HG03439 (cell line): ENCODE data around the gene MAPK12.

Experiments used
- ATAC-seq: cut with Tn5 transposase; IDR thresholded peaks from one replicate; pipeline ENCODE4 v1.9.1; 2021; ENCODE audit warnings: mild to moderate bottlenecking, moderate library complexity; ENCODE audit not compliant: unreplicated experiment

MAPK12 gene

GRCh38 chr22:50269573-50269969 lies 8.1 kb upstream of the MAPK12 start:
- ATAC-seq, result no peak

GRCh38 chr22:50268655-50269113 lies 7.2 kb upstream of the MAPK12 start:
- ATAC-seq, result no peak

- no peak for ATAC-seq
Observed at GRCh38 chr22:50267591-50268390, 6.3 kb upstream of the MAPK12 start.

- ATAC-seq, result no peak
Observed at GRCh38 chr22:50266994-50267393, 5.5 kb upstream of the MAPK12 start.

- no peak for ATAC-seq
Observed at GRCh38 chr22:50264946-50265669, 3.6 kb upstream of the MAPK12 start.

GRCh38 chr22:50264104-50264745 lies 2.7 kb upstream of the MAPK12 start:
- no peak for ATAC-seq

GRCh38 chr22:50262973-50263617 lies 1.6 kb upstream of the MAPK12 start:
- no peak for ATAC-seq

GRCh38 chr22:50262460-50262911 lies 1.0 kb upstream of the MAPK12 start:
- ATAC-seq, result no peak

- no peak for ATAC-seq
Observed at GRCh38 chr22:50260801-50261614, 475 bp downstream of the MAPK12 start.

- no peak for ATAC-seq
Observed at GRCh38 chr22:50260434-50260800, 1.1 kb downstream of the MAPK12 start.

GRCh38 chr22:50259302-50259701 lies 2.2 kb downstream of the MAPK12 start:
- ATAC-seq, result no peak

GRCh38 chr22:50258361-50259292 lies 2.9 kb downstream of the MAPK12 start:
- ATAC-seq, result no peak

GRCh38 chr22:50257451-50258360 lies 3.8 kb downstream of the MAPK12 start:
- no peak for ATAC-seq

GRCh38 chr22:50257041-50257440 lies 4.4 kb downstream of the MAPK12 start:
- ATAC-seq, result no peak

- ATAC-seq, result no peak
Observed at GRCh38 chr22:50256258-50256862, 5.1 kb downstream of the MAPK12 start.

- ATAC-seq, result no peak
Observed at GRCh38 chr22:50255607-50256006, 5.9 kb downstream of the MAPK12 start.

GRCh38 chr22:50255099-50255498 lies 6.4 kb downstream of the MAPK12 start:
- no peak for ATAC-seq

GRCh38 chr22:50253941-50254340 lies 7.5 kb downstream of the MAPK12 start:
- ATAC-seq, result no peak
